HG02571 (cell line): ENCODE data around the gene FOXP1.
A peak's percentile ranks its signal among the peaks of the same experiment; 100 is the strongest.

Source experiments
- ATAC-seq: cut with Tn5 transposase; IDR thresholded peaks from one replicate; pipeline ENCODE4 v1.9.1; 2021; ENCODE audit warnings: mild to moderate bottlenecking, moderate library complexity; ENCODE audit not compliant: unreplicated experiment

FOXP1 gene

DNA sequence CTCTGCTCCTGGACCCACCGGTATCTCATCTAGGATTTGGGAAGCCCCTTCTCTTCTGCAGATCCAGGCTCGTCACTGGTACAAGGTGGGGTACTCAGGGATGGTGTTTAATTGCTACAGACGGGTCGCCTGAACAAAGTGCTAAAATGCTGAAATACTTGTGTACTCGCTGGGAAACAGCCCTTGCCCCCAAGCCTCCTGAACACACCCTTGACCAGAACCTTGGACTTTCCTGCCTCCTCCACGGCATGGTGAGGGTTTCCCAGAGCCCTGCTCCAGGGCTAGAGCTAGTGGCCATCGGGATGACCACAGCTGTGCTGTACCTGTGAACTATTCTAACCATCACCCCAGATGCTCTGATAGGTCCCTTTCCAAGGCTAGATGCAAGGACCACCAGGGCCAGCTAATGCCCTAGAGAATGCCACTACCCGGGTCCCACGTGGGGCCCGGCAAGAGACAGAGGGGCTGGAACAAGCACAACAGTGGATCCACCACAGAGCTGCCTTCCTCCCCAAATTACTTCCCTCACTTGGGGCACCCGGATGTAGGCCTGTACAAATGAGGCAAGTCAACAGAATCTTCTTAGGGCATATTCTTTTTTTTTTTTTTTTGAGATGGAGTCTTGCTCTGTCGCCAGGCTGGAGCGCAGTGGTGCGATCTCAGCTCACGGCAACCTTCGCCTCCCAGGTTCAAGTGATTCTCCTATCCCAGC lies 267.3 kb downstream of the FOXP1 start:
- no peak for ATAC-seq

DNA sequence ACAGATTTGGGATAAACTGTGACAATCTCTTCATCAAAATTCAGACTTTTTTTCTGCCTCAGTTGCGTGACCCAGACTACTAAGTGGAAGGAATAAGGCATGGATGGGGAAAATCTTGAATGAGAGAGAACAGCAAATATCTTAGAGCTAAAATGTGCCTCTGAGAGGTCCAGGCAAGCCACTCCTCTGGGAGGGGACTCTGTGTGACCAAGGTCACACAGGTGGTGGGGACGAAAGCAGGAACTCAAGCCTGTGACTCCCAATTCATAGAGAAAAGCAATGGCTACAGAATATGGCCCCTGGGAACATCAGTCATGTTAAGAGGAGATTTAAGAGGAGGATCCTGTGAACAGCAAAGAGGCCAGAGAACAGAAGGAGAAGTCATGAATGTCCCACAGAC lies 268.1 kb downstream of the FOXP1 start:
- no peak for ATAC-seq

DNA sequence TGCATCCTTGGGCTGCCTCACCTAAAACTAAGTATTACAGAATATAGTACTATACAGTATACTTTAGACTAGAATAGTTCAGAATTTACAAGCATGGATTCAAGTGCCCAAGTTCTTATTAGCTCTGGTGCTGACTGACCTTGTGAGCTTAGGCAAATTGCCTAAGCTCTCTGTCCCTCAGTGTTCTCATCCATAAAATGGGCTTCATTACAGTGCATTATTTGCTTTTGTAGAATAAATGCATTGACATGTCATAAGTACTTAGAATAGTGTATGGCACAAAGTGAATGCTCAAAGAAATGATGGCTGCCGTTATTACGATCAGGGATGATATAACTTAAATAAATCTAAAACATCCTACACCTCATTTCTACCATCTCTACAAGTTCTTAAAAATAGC lies 269.7 kb downstream of the FOXP1 start:
- ATAC-seq = no peak

GRCh38 chr3:71312461-71312860 lies 271.1 kb downstream of the FOXP1 start:
- ATAC-seq = no peak

GRCh38 chr3:71311661-71312046 lies 271.9 kb downstream of the FOXP1 start:
- no peak for ATAC-seq

- ATAC-seq = no peak
Measured at GRCh38 chr3:71310980-71311660, 272.4 kb downstream of the FOXP1 start.

GRCh38 chr3:71310359-71310979 lies 273.1 kb downstream of the FOXP1 start:
- ATAC-seq = no peak

GRCh38 chr3:71309886-71310285 lies 273.6 kb downstream of the FOXP1 start:
- ATAC-seq = no peak

DNA sequence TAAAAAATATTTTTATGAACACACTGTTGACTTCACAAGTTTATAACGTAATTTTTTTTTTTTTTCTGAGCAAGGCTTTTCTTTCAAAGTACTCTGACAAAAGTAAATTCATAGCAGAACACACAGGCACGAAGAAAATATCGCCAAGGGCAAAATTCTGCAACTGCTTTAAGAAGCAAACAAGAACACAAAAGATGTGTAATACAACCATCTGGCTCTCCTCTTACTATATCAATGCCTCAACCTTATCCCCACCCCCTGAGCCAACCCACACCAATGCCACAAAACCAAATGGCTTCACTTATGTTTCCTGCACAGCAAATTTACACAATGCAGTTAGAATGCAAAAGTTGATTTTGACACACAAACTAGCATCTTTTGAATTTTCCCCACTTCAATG lies 274.2 kb downstream of the FOXP1 start:
- no peak for ATAC-seq

GRCh38 chr3:71308836-71309235 lies 274.7 kb downstream of the FOXP1 start:
- no peak for ATAC-seq

- ATAC-seq = no peak
Measured at GRCh38 chr3:71307991-71308697, 275.4 kb downstream of the FOXP1 start.

GRCh38 chr3:71305231-71306206 lies 278.0 kb downstream of the FOXP1 start:
- no peak for ATAC-seq

DNA sequence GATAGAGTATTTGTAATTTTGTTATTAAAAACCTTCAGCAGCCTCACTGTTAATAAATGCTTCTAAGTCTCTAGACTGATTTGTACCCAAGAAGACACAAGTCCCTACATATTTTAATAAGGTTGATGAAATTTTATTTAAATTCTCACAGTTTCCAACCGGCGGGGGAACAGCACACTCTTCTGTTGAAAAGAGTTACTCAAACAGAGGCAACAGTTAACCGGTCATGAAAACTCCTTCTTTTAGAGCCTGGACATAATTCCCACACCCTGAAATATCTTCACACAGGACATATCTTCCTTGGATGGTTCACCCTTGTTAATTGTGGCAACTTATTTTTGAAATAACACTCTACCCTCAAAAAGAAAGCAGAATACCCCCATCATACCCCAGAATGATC lies 278.8 kb downstream of the FOXP1 start:
- no peak for ATAC-seq

DNA sequence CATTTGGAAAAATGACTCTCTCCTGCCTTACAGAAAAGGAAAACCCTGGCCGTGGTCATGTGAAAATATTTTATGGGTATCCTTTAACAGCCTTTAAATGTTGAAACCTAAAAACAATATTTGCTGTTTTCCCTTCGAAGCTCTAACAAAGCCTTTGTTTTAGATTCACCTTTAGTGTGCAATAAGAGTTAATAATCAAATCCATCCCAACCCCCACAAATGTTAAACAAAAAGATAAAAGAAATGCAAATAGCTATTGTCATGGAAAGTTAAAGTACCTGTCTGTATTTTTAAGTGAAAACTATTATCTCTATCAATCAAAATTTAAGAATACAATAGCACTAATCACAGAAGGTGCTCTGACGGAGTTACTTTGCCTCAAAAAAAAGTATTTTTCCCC lies 279.3 kb downstream of the FOXP1 start:
- no peak for ATAC-seq

DNA sequence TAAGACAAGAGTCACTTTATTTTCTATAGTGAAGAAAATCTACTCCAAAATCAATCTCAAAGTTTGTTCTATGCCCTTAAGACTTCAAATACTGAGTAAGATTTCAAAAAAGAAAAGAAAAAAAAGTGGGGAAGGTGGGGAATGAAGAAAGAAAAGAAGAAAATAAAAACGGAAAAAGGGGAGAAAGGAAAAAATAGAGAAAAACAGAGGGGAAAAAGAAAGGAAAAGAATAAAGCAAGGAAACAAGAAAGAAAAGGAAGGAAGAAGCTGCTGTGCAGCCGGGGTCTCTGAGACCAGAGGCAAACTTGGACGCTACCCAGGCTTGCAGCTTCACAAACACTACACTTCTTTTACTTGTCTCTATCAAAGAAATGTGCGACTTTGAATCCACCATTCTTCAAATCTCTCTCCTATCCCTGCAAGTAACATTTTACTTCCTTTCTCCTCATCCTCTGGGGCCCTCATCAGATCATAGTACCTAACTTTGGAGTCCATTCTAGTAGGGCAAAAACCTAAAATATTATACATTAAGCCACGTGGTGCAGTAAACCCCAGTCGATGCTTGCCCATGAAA lies 279.8 kb downstream of the FOXP1 start:
- ATAC-seq = no peak

- no peak for ATAC-seq
Measured at GRCh38 chr3:71302604-71303003, 280.9 kb downstream of the FOXP1 start.

GRCh38 chr3:71300951-71301393 lies 282.6 kb downstream of the FOXP1 start:
- peak; percentile 63 for ATAC-seq

GRCh38 chr3:71299160-71299559 lies 284.4 kb downstream of the FOXP1 start:
- ATAC-seq = no peak

- no peak for ATAC-seq
Measured at GRCh38 chr3:71294919-71295318, 288.6 kb downstream of the FOXP1 start.

- ATAC-seq = no peak
Measured at GRCh38 chr3:71290301-71290700, 293.2 kb downstream of the FOXP1 start.
